A673 (cell line): ENCODE results near the gene BLID. TPM values are rescaled to one million over a fixed set of nuclear protein-coding genes. Genes with fewer than 3 reads are reported as not detected.

Experiments
- BruUV-seq: library from RNA; stranded (reverse); fragments of 400-500 nt; replicated peaks from 2 replicates; lab custom pipeline; 2021; lab: Mats Ljungman, UMichigan
- CTCF ChIA-PET: fragments of 300-600 bp; sonication (Branson Sonifier 250); formaldehyde crosslinking; loops from one replicate; lab custom pipeline; 2022; ENCODE audit warnings: antibody characterized with exemption; lab: Charles Lee
- POLR2A ChIA-PET: fragments of 300-600 bp; sonication (Branson Sonifier 250); formaldehyde crosslinking; loops from one replicate; lab custom pipeline; 2022; ENCODE audit warnings: antibody characterized with exemption; ENCODE audit not compliant: low non-redundant PET; lab: Charles Lee
- DNase-seq: peaks from one replicate; pipeline ENCODE4 v3.0.0-alpha.2; 2015; ENCODE audit warnings: low spot score
- H3K27ac ChIP-seq: fragments of 200-600 bp; sonication (generic); 2 replicates; pipeline ENCODE4 v1.5.1; 2016; ENCODE audit warnings: mixed run types, low read depth, mild to moderate bottlenecking, mixed read lengths, antibody characterized with exemption, low read length; ENCODE audit not compliant: poor library complexity, severe bottlenecking
- H3K27me3 ChIP-seq: fragments of 200-600 bp; sonication (generic); replicated peaks from 2 replicates; pipeline ENCODE4 v1.6.1; 2017; ENCODE audit warnings: mixed run types, low read depth, mild to moderate bottlenecking, mixed read lengths, antibody characterized with exemption, low read length; ENCODE audit not compliant: insufficient read depth, poor library complexity
- H3K36me3 ChIP-seq: fragments of 200-600 bp; sonication (generic); 2 replicates; pipeline ENCODE4 v1.6.1; 2016; ENCODE audit warnings: mixed run types, mild to moderate bottlenecking, mixed read lengths, antibody characterized with exemption, low read length; ENCODE audit not compliant: insufficient read depth, poor library complexity, severe bottlenecking
- H3K4me1 ChIP-seq: fragments of 200-600 bp; sonication (generic); 2 replicates; pipeline ENCODE4 v1.6.1; 2017; ENCODE audit warnings: mixed run types, mild to moderate bottlenecking, mixed read lengths, antibody characterized with exemption, low read length; ENCODE audit not compliant: insufficient read depth, poor library complexity, severe bottlenecking
- H3K4me3 ChIP-seq: fragments of 200-600 bp; sonication (generic); 2 replicates; pipeline ENCODE4 v1.5.1; 2016; ENCODE audit warnings: low read depth, mixed run types, mild to moderate bottlenecking, mixed read lengths, low read length; ENCODE audit not compliant: poor library complexity, severe bottlenecking
- H3K9me3 ChIP-seq: fragments of 200-600 bp; sonication (generic); 2 replicates; pipeline ENCODE4 v1.6.1; 2016; ENCODE audit warnings: mixed run types, low read depth, mild to moderate bottlenecking, mixed read lengths, antibody characterized with exemption, low read length; ENCODE audit not compliant: poor library complexity, severe bottlenecking
- CTCF ChIP-seq: fragments of 300-800, 200-600 bp; sonication (generic); conservative IDR thresholded peaks from 2 replicates; pipeline ENCODE4 v1.5.1; 2017; ENCODE audit warnings: low read depth, mild to moderate bottlenecking, antibody characterized with exemption, low read length, moderate library complexity, mixed read lengths
- EZH2 ChIP-seq: fragments of 200-600 bp; sonication (generic); IDR thresholded peaks from 2 replicates; pipeline ENCODE4 v1.6.1; 2017; ENCODE audit warnings: borderline replicate concordance, low read depth, mild to moderate bottlenecking, mixed read lengths, antibody characterized with exemption, low read length; ENCODE audit not compliant: poor library complexity, severe bottlenecking
- intact Hi-C: fragments of 100-400 bp; cut with micrococcal nuclease; formaldehyde crosslinking; loops from one replicate; pipeline ENCODE4 v1.10.0; 2022; ENCODE audit not compliant: unreplicated experiment
- total RNA-seq: library from RNA; stranded (reverse); gene quantifications from 2 replicates; pipeline ENCODE4 v1.2.3, GENCODE V29; 2021

Gene BLID
- total RNA-seq, 1 experiment from 2014 or later, result 0.82 TPM

- Histone ChIP-seq H3K27me3 (no peaks in the 10 kb centered on the region), H3K9me3 (no peaks in the 10 kb centered on the region), H3K36me3 (no peaks in the 10 kb centered on the region), H3K27ac (peak overlapping the region; percentile 81), H3K4me1 (peaks cover 45% of the 10 kb centered on the region), H3K4me3 (peak overlapping the region; percentile 49)
- POLR2A ChIA-PET, result interaction anchor here (0.5 kb wide), 1 partner anchor 30 kb away, joined by 3 read pairs; no protein-coding TSS in a partner anchor
- CTCF ChIA-PET, result no interaction called here
- no peak for TF ChIP-seq CTCF
- no peak for TF ChIP-seq EZH2
- peak; percentile 90 for DNase-seq
- no TSS peak for BruUV-seq
- intact Hi-C loops, result loop anchor here (5.0 kb wide), 2 partner anchors 45 to 50 kb away; no protein-coding TSS in a partner anchor
Measured at GRCh38 chr11:122156940-122157382, 40.9 kb upstream of the BLID start.

- POLR2A ChIA-PET, result no interaction called here
- Histone ChIP-seq H3K27ac (peak overlapping the region; percentile 81), H3K4me3 (peak overlapping the region; percentile 49), H3K9me3 (no peaks in the 10 kb centered on the region), H3K4me1 (peaks cover 45% of the 10 kb centered on the region), H3K36me3 (no peaks in the 10 kb centered on the region), H3K27me3 (no peaks in the 10 kb centered on the region)
- intact Hi-C loops, result loop anchor here (5.0 kb wide), 2 partner anchors 46 to 49 kb away; no protein-coding TSS in a partner anchor
- CTCF ChIA-PET, result no interaction called here
- DNase-seq, result peak; percentile 52
- no peak for TF ChIP-seq CTCF
- no peak for TF ChIP-seq EZH2
- BruUV-seq, result TSS peak; percentile 79
Measured at GRCh38 chr11:122155765-122156527, 39.9 kb upstream of the BLID start.

GRCh38 chr11:122154994-122155393 lies 39.0 kb upstream of the BLID start:
- CTCF ChIA-PET, result no interaction called here
- Histone ChIP-seq H3K27me3 (no peaks in the 10 kb centered on the region), H3K9me3 (no peaks in the 10 kb centered on the region), H3K4me1 (peaks cover 39% of the 10 kb centered on the region), H3K4me3 (peak overlapping the region; percentile 49), H3K36me3 (no peaks in the 10 kb centered on the region), H3K27ac (peak overlapping the region; percentile 81)
- DNase-seq, result no peak
- POLR2A ChIA-PET, result no interaction called here
- BruUV-seq, result no TSS peak
- TF ChIP-seq CTCF, result no peak
- no peak for TF ChIP-seq EZH2
- intact Hi-C loops, result loop anchor here (5.0 kb wide), 2 partner anchors 47 to 48 kb away; no protein-coding TSS in a partner anchor
